ENCODE results near the gene GLI3.

DNA sequence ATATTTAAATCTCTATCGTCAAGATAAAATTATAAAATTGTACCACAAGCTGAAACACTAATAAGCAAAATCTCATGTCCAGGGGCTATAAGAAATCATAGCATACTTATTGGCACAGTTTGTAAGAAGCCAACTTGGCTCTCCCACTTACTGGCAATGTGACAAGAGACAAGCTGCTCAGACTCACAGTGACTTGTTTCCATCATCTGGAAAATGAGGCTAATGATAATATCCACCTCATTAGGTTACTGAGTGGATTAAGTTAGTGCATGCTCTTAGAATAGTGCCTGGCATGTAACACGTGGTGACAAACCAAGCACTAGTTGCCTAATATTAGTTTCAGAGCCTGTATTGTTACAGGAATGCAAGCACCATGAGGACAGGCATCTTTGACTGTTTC, 234.4 kb downstream of the GLI3 start:
- TF ChIP-seq, protein P1, sequence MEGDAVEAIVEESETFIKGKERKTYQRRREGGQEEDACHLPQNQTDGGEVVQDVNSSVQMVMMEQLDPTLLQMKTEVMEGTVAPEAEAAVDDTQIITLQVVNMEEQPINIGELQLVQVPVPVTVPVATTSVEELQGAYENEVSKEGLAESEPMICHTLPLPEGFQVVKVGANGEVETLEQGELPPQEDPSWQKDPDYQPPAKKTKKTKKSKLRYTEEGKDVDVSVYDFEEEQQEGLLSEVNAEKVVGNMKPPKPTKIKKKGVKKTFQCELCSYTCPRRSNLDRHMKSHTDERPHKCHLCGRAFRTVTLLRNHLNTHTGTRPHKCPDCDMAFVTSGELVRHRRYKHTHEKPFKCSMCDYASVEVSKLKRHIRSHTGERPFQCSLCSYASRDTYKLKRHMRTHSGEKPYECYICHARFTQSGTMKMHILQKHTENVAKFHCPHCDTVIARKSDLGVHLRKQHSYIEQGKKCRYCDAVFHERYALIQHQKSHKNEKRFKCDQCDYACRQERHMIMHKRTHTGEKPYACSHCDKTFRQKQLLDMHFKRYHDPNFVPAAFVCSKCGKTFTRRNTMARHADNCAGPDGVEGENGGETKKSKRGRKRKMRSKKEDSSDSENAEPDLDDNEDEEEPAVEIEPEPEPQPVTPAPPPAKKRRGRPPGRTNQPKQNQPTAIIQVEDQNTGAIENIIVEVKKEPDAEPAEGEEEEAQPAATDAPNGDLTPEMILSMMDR (IDR thresholded peaks at IDR 0.05): no peak
- TF ChIP-seq POLR2A (IDR thresholded peaks at IDR 0.05): no peak
